GM19238 (cell line): ENCODE measurements around the gene GRK3.

Experiments used
- DNase-seq: peaks from one replicate; pipeline ENCODE4 v3.0.0; 2011; ENCODE audit warnings: low spot score; ENCODE audit not compliant: insufficient read length

GRK3 gene

GRCh38 chr22:25729016-25729995 lies 164.8 kb downstream of the GRK3 start:
- DNase-seq, result no peak

- DNase-seq, result no peak
Measured at GRCh38 chr22:25735650-25736049, 171.2 kb downstream of the GRK3 start.

GRCh38 chr22:25736378-25737011 lies 172.0 kb downstream of the GRK3 start:
- DNase-seq, result no peak

GRCh38 chr22:25739659-25740344 lies 175.3 kb downstream of the GRK3 start:
- DNase-seq, result no peak

- no peak for DNase-seq
Measured at GRCh38 chr22:25741692-25742626, 177.5 kb downstream of the GRK3 start, which contains the start of gene MYO18B. MYO18B (plus strand) TSS chr22:25742188; CDS start chr22:25761093, 18,905 bp downstream.

GRCh38 chr22:25742918-25743708 lies 178.6 kb downstream of the GRK3 start:
- DNase-seq, result no peak

- DNase-seq, result no peak
Measured at GRCh38 chr22:25744694-25745093, 180.2 kb downstream of the GRK3 start.

- no peak for DNase-seq
Measured at GRCh38 chr22:25745341-25746011, 181.0 kb downstream of the GRK3 start.

DNA sequence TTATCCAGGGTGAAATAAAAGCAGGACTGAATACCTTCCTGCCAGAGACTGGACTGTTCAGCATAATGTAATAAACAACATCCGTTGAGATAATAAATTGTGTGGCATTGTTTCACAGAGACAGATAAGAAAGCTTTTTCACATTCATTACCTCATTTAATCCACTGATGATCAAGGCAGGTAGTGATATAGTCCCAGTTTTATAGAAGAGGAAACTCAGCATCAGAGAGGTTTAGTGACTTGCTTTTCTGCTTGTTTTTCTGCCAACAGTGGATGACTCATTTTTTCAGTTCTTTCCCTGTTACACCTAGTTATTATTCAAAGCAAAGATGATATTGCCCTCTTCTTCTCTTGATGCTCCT lies 181.5 kb downstream of the GRK3 start:
- DNase-seq, result no peak

DNA sequence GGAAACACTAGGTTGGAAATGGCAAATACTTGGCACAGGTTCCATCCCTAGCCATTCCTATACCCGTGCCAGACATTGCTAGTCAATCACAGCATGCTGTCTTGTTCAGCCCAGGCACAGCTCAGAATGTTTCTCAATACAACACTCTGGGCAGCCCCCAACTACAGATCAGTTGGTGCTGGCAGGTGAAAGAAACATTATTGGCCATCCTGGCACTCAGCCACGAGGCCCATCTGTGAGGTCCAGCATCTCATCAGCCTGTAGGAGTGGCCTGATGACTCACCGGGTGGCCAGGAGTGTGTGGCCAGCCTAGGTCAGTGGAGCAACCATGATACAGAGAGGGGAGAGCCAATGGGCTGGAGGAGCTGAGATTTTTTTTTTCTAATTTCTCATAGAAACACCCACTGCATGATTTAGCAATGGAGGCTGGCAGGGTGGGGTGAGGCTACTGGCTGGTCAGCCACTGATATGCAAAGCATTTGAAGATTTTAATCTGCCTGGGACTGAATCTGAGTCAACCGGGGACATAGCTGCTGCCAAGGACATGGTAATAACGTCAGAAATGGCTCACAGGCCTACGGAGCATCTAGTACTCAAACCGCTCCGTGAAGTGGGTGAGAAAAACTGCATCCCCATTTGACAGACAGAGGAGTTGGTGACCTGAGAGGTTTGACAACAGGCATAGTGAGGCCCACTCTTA lies 182.9 kb downstream of the GRK3 start:
- DNase-seq, result no peak

DNA sequence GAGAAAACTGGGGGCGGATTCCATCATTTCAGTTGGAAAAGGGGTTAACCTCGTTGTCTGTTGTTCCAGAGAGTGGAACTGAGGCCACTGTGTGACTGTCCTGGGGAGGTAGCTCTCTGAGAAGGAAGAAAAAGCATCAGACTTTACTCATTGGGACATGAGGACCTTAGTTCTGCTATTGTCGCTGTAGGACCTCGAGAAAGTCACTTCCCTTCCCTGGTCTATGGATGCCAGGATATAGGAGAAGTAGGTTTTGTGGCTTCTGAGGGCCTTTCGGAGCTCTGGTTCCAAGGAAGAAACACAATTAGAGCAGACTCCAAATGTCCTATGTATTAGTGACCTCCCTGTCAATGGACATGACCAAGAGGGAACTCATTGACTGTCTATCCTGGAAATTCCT lies 183.7 kb downstream of the GRK3 start:
- no peak for DNase-seq

- DNase-seq, result no peak
Measured at GRCh38 chr22:25748704-25749103, 184.2 kb downstream of the GRK3 start.

- no peak for DNase-seq
Measured at GRCh38 chr22:25749420-25750169, 185.1 kb downstream of the GRK3 start.

GRCh38 chr22:25750569-25751173 lies 186.2 kb downstream of the GRK3 start:
- DNase-seq, result no peak

DNA sequence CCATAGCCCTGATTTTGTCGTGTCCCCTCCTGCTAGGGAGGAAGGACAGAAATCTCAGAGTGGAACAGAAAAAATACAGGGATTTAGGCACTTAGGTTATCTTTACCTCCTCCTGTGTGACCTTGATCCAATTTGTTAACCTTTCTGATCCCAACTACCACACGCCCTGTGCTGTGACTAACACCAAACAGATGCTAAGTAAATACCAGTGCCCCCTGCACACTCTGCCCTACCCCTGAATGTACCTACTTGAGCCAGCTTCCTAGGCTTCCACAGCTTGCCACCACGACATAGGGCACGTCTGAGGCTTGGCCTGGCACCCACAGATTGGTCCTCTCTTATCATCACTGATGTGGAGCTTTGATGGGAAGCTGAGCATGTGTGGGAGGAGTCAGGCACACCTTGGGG lies 186.7 kb downstream of the GRK3 start:
- no peak for DNase-seq

- no peak for DNase-seq
Measured at GRCh38 chr22:25752615-25753214, 188.2 kb downstream of the GRK3 start.

GRCh38 chr22:25753252-25753651 lies 188.8 kb downstream of the GRK3 start:
- no peak for DNase-seq
